ENCODE measurements around the gene CCDC192. TPM values are rescaled to one million over a fixed set of nuclear protein-coding genes. Genes with fewer than 3 reads are reported as not detected.
A peak's percentile ranks its signal among the peaks of the same experiment; 100 is the strongest.
"Not testable (repeated sequence)": the region's sequence is repeated elsewhere in the genome, so short reads cannot be mapped to it uniquely, and the experiment has no call there.

CCDC192 gene
- total and polyA plus RNA-seq, 8 donors, result 0.81 to 1.6 (median 1.2) TPM; not detected in 2

GRCh38 chr5:127741412-127741811 is 38.2 kb downstream of the CCDC192 start:
- no peak for ATAC-seq
- no peaks in the 10 kb centered on the region for H3K36me3 ChIP-seq
- TF ChIP-seq, protein P1, sequence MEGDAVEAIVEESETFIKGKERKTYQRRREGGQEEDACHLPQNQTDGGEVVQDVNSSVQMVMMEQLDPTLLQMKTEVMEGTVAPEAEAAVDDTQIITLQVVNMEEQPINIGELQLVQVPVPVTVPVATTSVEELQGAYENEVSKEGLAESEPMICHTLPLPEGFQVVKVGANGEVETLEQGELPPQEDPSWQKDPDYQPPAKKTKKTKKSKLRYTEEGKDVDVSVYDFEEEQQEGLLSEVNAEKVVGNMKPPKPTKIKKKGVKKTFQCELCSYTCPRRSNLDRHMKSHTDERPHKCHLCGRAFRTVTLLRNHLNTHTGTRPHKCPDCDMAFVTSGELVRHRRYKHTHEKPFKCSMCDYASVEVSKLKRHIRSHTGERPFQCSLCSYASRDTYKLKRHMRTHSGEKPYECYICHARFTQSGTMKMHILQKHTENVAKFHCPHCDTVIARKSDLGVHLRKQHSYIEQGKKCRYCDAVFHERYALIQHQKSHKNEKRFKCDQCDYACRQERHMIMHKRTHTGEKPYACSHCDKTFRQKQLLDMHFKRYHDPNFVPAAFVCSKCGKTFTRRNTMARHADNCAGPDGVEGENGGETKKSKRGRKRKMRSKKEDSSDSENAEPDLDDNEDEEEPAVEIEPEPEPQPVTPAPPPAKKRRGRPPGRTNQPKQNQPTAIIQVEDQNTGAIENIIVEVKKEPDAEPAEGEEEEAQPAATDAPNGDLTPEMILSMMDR (IDR thresholded peaks at IDR 0.05), result no peak
- no peak for DNase-seq
- H3K27ac ChIP-seq, result no peak overlapping the region
- H3K27me3 ChIP-seq, result no peaks in the 10 kb centered on the region
- intact Hi-C loops (cut with DNase I), result loop anchor here in 1 of 2 donors (10.0 kb wide), 1 partner anchor 177 kb away; no protein-coding TSS in a partner anchor
- H3K9me3 ChIP-seq, result no peaks in the 10 kb centered on the region
- no peaks in the 10 kb centered on the region for H3K4me1 ChIP-seq
- H3K4me3 ChIP-seq, result no peak overlapping the region

GRCh38 chr5:127744241-127744640 is 41.0 kb downstream of the CCDC192 start:
- Histone ChIP-seq H3K27ac (no peak overlapping the region), H3K27me3 (no peaks in the 10 kb centered on the region), H3K36me3 (no peaks in the 10 kb centered on the region), H3K4me3 (no peak overlapping the region), H3K4me1 (no peaks in the 10 kb centered on the region), H3K9me3 (no peaks in the 10 kb centered on the region)
- TF ChIP-seq, protein P1 (IDR thresholded peaks at IDR 0.05), result no peak
- DNase-seq (no peak), ATAC-seq (no peak)
- intact Hi-C loops (cut with DNase I), result loop anchor here in 1 of 2 donors (10.0 kb wide), 1 partner anchor 179 kb away; no protein-coding TSS in a partner anchor

GRCh38 chr5:127746756-127747155 is 43.6 kb downstream of the CCDC192 start:
- DNase-seq (peak in 1 of 4 donors; percentile 21), ATAC-seq (peak; percentile 57)
- H3K4me3 ChIP-seq, result no peak overlapping the region
- intact Hi-C loops (cut with DNase I), result loop anchor here in 1 of 2 donors (10.0 kb wide), 1 partner anchor 182 kb away; no protein-coding TSS in a partner anchor
- no peak overlapping the region for H3K27ac ChIP-seq
- no peaks in the 10 kb centered on the region for H3K27me3 ChIP-seq
- TF ChIP-seq, protein P1 (IDR thresholded peaks at IDR 0.05), result peak in 1 of 2 donors; percentile 24
- no peaks in the 10 kb centered on the region for H3K36me3 ChIP-seq
- H3K9me3 ChIP-seq, result no peaks in the 10 kb centered on the region
- H3K4me1 ChIP-seq, result no peaks in the 10 kb centered on the region

DNA sequence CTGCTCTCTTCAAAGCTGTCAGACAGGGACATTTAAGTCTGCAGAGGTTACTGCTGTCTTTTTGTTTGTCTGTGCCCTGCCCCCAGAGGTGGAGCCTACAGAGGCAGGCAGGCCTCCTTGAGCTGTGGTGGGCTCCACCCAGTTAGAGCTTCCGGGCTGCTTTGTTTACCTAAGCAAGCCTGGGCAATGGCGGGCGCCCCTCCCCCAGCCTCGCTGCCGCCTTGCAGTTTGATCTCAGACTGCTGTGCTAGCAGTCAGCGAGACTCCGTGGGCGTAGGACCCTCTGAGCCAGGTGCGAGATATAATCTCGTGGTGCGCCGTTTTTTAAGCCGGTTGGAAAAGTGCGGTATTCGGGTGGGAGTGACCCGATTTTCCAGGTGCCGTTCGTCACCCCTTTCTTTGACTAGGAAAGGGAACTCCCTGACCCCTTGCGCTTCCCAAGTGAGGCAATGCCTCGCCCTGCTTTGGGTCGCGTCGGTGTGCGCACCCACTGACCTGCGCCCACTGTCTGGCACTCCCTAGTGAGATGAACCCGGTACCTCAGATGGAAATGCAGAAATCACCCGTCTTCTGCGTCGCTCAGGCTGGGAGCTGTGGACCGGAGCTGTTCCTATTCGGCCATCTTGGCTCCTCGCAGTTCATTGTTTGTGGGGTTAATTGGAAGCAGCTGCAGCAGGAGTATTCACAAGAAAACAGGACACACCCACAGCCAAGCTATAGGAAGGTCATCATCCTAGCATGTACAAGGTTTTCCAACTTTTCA is 49.5 kb downstream of the CCDC192 start:
- H3K27ac ChIP-seq; DNase-seq; H3K36me3 ChIP-seq; H3K4me3 ChIP-seq; intact Hi-C loops (cut with DNase I); H3K27me3 ChIP-seq; ATAC-seq; H3K9me3 ChIP-seq; H3K4me1 ChIP-seq: not testable (repeated sequence)

- DNase-seq, result peak in 1 of 4 donors; percentile 27
- H3K9me3 ChIP-seq, result no peaks in the 10 kb centered on the region
- no peaks in the 10 kb centered on the region for H3K36me3 ChIP-seq
- H3K27me3 ChIP-seq, result no peaks in the 10 kb centered on the region
- intact Hi-C loops (cut with DNase I), result no loop called here
- TF ChIP-seq, protein P1 (IDR thresholded peaks at IDR 0.05), result no peak
- peak; percentile 69 for ATAC-seq
- no peak overlapping the region for H3K4me3 ChIP-seq
- no peak overlapping the region for H3K27ac ChIP-seq
- no peaks in the 10 kb centered on the region for H3K4me1 ChIP-seq
These were observed 51.1 kb downstream of the CCDC192 start for GRCh38 chr5:127754259-127754658.

All from left lung (tissue), 10 donors.